WTC11 (cell line): Measurements from ENCODE around the gene ZNF329. TPM values are rescaled to one million over a fixed set of nuclear protein-coding genes. Genes with fewer than 3 reads are reported as not detected.

Experiments
- ATAC-seq: fragments of 200-7000 bp; cut with Tn5 transposase; 2 replicates; pipeline ENCODE4 v1.10.0; 2021; ENCODE audit warnings: mild to moderate bottlenecking, moderate library complexity
- CTCF ChIA-PET: fragments of 300-600 bp; sonication (Branson Sonifier 250); formaldehyde crosslinking; loops from one replicate; lab custom pipeline; 2021; ENCODE audit warnings: antibody characterized with exemption; lab: Charles Lee
- POLR2A ChIA-PET: fragments of 350-600 bp; sonication (Branson Sonifier 250); formaldehyde crosslinking; loops from one replicate; lab custom pipeline; 2021; ENCODE audit warnings: antibody characterized with exemption; lab: Charles Lee
- DNase-seq: peaks from one replicate; pipeline ENCODE4 v3.0.0; 2021; ENCODE audit warnings: low spot score
- H3K27ac Mint-ChIP-seq: 2 replicates; pipeline ENCODE4 v1.8.0; 2021; ENCODE audit warnings: mixed read lengths
- H3K27me3 Mint-ChIP-seq: 2 replicates; pipeline ENCODE4 v1.8.0; 2021; ENCODE audit warnings: low read depth, mild to moderate bottlenecking, moderate library complexity, mixed read lengths
- H3K36me3 Mint-ChIP-seq: 2 replicates; pipeline ENCODE4 v1.8.0; 2021; ENCODE audit warnings: mixed read lengths
- H3K4me1 Mint-ChIP-seq: 2 replicates; pipeline ENCODE4 v1.8.0; 2022; ENCODE audit warnings: mixed read lengths
- H3K4me3 Mint-ChIP-seq: 2 replicates; pipeline ENCODE4 v1.8.0; 2021; ENCODE audit warnings: mild to moderate bottlenecking, moderate library complexity, mixed read lengths
- H3K9me3 Mint-ChIP-seq: 2 replicates; pipeline ENCODE4 v1.8.0; 2021; ENCODE audit warnings: mixed read lengths
- AFF4 ChIP-seq: sonication (generic); formaldehyde crosslinking; IDR thresholded peaks from 2 replicates; pipeline ENCODE4 v1.8.1; 2023; ENCODE audit warnings: mild to moderate bottlenecking, missing genetic modification reagents, borderline replicate concordance
- CBFB ChIP-seq: sonication (generic); formaldehyde crosslinking; IDR thresholded peaks from 2 replicates; pipeline ENCODE4 v1.8.1; 2022; ENCODE audit warnings: mild to moderate bottlenecking, low read depth, missing genetic modification reagents
- E2F1 ChIP-seq: sonication (generic); formaldehyde crosslinking; IDR thresholded peaks from 2 replicates; pipeline ENCODE4 v1.8.0; 2022; ENCODE audit warnings: mild to moderate bottlenecking, missing genetic modification reagents
- EMX1 ChIP-seq: fragments of 250-450 bp; sonication (Bioruptor Pico); IDR thresholded peaks from 2 replicates; pipeline ENCODE4 v1.8.0; 2021; ENCODE audit warnings: mild to moderate bottlenecking
- FOXJ3 ChIP-seq: sonication (generic); formaldehyde crosslinking; IDR thresholded peaks from 2 replicates; pipeline ENCODE4 v1.9.0; 2021; ENCODE audit warnings: missing genetic modification reagents, mild to moderate bottlenecking, borderline replicate concordance
- FOXP4 ChIP-seq: sonication (generic); formaldehyde crosslinking; IDR thresholded peaks from 2 replicates; pipeline ENCODE4 v1.8.0; 2022; ENCODE audit warnings: mild to moderate bottlenecking, missing genetic modification reagents
- HMGXB4 ChIP-seq: sonication (generic); formaldehyde crosslinking; IDR thresholded peaks from 2 replicates; pipeline ENCODE4 v1.8.1; 2023; ENCODE audit warnings: mild to moderate bottlenecking, moderate library complexity, missing genetic modification reagents
- SOX15 ChIP-seq: fragments of 250-450 bp; sonication (Bioruptor Pico); IDR thresholded peaks from 2 replicates; pipeline ENCODE4 v1.9.0; 2021; ENCODE audit warnings: mild to moderate bottlenecking
- STAT6 ChIP-seq: sonication (generic); formaldehyde crosslinking; conservative IDR thresholded peaks from 2 replicates; pipeline ENCODE4 v1.8.1; 2023; ENCODE audit warnings: mild to moderate bottlenecking, low read depth, missing genetic modification reagents, moderate library complexity
- ZNF219 ChIP-seq: sonication (generic); formaldehyde crosslinking; IDR thresholded peaks from 2 replicates; pipeline ENCODE4 v1.8.0; 2023; ENCODE audit warnings: missing genetic modification reagents, mild to moderate bottlenecking, borderline replicate concordance
- ZNF263 ChIP-seq: sonication (generic); formaldehyde crosslinking; IDR thresholded peaks from 2 replicates; pipeline ENCODE4 v1.8.1; 2022; ENCODE audit warnings: low read depth, mild to moderate bottlenecking, moderate library complexity, missing genetic modification reagents
- ZNF281 ChIP-seq: sonication (generic); formaldehyde crosslinking; IDR thresholded peaks from 2 replicates; pipeline ENCODE4 v1.8.0; 2023; ENCODE audit warnings: mild to moderate bottlenecking, missing genetic modification reagents
- total RNA-seq: library from RNA; stranded (reverse); gene quantifications from 3 replicates; pipeline ENCODE4 v1.2.3, GENCODE V29; 2021
- TF ChIP-seq, protein P1 (sequence below): sonication (generic); formaldehyde crosslinking; IDR thresholded peaks from 2 replicates; pipeline ENCODE4 v1.8.1; 2022; ENCODE audit warnings: low read depth, missing genetic modification reagents, borderline replicate concordance

ZNF329 gene
- total RNA-seq, 1 experiment from 2014 or later, result 16.3 TPM

- H3K4me1 Mint-ChIP-seq, result no peaks in the 10 kb centered on the region
- ATAC-seq (peak; percentile 18; the same call in 1 of the 2 replicates), DNase-seq (no peak)
- TF ChIP-seq EMX1 (CRISPR knock-in tag), result no peak
- TF ChIP-seq FOXP4 (CRISPR knock-in tag), result no peak
- TF ChIP-seq HMGXB4 (CRISPR knock-in tag), result no peak
- TF ChIP-seq, protein P1, sequence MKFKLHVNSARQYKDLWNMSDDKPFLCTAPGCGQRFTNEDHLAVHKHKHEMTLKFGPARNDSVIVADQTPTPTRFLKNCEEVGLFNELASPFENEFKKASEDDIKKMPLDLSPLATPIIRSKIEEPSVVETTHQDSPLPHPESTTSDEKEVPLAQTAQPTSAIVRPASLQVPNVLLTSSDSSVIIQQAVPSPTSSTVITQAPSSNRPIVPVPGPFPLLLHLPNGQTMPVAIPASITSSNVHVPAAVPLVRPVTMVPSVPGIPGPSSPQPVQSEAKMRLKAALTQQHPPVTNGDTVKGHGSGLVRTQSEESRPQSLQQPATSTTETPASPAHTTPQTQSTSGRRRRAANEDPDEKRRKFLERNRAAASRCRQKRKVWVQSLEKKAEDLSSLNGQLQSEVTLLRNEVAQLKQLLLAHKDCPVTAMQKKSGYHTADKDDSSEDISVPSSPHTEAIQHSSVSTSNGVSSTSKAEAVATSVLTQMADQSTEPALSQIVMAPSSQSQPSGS (CRISPR knock-in tag), result no peak
- no peak for TF ChIP-seq ZNF219 (CRISPR knock-in tag)
- TF ChIP-seq ZNF281 (CRISPR knock-in tag), result no peak
- TF ChIP-seq CBFB (CRISPR knock-in tag), result no peak
- no peak for TF ChIP-seq SOX15 (CRISPR knock-in tag)
- TF ChIP-seq STAT6 (CRISPR knock-in tag), result no peak
- no peak for TF ChIP-seq AFF4 (CRISPR knock-in tag)
- TF ChIP-seq FOXJ3 (CRISPR knock-in tag), result no peak
- no peak for TF ChIP-seq E2F1
- TF ChIP-seq ZNF263, result no peak
- no peak overlapping the region for H3K27ac Mint-ChIP-seq
- ChIA-PET POLR2A (no interaction called here), CTCF (interaction anchor here (1.9 kb wide), 1 partner anchor 30 kb away, joined by 5 read pairs; no protein-coding TSS in a partner anchor)
- H3K36me3 Mint-ChIP-seq, result peaks cover 21% of the 10 kb centered on the region
- peaks cover 8% of the 10 kb centered on the region for H3K9me3 Mint-ChIP-seq
- peaks cover 5% of the 10 kb centered on the region for H3K27me3 Mint-ChIP-seq
- H3K4me3 Mint-ChIP-seq, result no peak overlapping the region
Observed at GRCh38 chr19:58085348-58085875, 65.2 kb downstream of the ZNF329 start.
